ENCODE measurements around the gene ACTR1A.

Gene ACTR1A

DNA sequence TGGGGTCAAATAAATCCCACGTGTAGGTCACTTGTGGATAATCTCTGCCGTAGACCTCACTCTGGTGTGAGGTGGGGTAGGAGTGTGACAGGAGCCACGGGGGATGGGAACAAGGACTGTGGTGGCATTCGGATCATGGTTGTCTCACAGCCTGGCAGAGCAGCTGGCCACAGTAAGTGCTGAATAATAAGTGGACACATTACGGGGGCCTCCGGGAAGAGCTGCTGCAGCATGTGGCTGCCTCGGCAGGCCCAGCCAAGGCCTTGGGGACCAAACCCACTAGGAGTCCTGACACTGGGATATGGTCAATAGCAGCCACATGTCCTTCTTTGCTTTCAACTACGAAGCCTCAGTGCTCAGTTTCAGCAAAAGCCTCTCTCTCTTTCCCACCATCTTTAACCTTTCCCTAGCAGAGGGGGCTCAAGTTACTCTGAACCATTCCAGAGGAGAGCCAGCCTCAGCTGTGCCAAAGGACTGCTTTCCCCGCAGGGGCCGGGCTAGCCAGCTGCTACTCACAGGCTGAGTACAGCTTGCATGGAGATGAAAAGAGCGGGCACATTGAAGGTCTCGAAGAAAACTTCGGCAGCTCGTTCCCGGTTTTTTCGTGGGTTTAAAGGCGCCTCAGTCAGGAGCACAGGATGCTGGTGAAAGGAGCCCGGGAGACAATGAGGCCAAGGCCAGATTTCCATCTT lies 17.3 kb downstream of the ACTR1A start:
- no peak for DNase-seq (ENCODE audit: low read depth in 2 of 2)

DNA sequence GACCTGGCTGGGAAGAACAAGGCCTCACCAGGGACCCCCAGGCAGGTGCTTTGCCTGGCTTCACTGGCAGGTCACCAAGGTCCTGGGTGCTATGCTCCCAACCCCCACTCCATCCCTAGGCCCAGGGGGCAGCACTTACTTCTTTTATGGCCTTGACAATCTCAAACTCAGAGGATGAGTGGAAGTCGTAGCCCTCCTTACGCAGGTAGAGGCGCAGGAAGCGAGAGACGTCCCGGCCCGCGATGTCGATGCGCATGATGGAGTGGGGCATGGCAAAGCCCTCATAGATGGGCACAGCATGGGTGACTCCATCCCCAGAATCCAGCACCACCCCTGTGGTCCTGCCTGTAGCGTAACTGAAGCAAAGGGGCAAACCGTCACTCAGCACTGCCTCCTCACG lies 18.5 kb downstream of the ACTR1A start:
- no peak for DNase-seq (ENCODE audit: low read depth in 2 of 2)

DNA sequence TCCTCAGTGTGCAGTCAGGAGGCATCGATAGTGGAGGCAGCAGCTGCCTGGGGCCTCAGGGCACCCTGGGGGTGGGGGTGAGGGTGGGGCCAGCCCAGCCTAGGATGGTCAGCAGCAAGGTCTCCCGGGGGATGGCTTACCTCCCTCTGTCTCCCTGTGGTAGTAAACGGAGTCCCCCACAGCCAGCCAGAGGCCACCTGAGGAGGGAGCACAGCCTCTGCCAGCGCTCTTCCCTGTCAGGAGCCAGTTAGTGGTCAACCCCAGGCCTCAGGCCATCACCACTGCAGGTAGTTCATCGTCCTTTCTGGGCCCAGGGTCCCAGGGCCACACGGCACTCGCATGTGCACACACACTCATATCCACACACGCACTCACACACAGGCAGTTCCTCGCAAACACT lies 22.1 kb downstream of the ACTR1A start:
- no peak for DNase-seq (ENCODE audit: low read depth in 2 of 2)

DNA sequence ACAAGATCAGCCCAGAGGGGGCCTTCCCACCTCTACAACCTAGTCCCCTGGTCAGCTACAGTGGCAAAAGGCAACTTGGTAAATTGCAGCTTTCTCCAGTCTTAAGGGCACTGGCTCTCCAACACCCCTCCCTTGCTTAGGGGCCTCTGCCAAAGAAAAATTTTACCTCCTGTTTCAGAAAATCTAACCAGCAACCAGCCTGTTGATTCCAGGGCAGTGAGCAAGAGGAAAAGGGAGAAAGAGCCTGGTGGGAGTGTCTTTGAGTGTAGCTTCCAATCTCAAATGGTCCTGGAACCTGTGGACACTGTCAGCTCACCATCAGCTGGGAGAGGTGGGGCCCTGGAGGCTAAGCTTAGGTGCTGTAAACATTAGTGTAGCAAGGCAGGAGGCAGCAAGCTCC lies 22.9 kb downstream of the ACTR1A start:
- no peak for DNase-seq (ENCODE audit: low read depth in 2 of 2)

DNA sequence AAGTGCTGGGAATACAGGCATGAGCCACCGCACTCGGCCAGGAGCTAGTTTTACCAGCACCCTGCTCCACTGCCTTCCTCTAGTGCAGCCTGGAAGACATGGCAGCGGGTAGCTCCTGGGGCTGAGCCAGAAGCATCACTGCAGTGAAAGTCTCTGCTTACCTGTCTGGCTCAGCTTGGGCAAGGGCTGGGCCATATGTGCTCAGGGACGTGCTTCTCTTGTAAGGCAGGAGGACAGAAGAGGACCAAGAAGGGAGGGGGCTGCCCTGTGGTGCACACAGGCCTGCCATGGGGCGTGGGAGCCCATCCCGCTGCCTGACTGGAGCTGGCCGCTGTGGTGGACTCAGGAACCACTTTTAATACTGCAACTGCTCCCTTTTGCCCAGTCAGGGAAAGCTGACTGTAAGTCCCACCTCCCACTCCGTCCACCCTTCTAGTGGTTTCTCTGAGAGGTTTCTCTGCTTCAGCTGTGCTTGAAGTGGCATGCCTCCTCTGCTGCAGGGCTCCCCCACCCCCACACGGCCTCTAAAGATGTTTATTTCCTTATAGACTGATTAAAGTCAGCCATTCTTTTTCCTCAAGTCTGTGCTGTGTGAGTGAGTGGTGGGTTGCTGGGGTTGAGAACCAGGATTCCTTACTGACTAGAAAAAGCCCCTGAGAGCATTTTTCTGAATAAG lies 25.9 kb downstream of the ACTR1A start:
- no peak for DNase-seq (ENCODE audit: low read depth in 2 of 2)

DNA sequence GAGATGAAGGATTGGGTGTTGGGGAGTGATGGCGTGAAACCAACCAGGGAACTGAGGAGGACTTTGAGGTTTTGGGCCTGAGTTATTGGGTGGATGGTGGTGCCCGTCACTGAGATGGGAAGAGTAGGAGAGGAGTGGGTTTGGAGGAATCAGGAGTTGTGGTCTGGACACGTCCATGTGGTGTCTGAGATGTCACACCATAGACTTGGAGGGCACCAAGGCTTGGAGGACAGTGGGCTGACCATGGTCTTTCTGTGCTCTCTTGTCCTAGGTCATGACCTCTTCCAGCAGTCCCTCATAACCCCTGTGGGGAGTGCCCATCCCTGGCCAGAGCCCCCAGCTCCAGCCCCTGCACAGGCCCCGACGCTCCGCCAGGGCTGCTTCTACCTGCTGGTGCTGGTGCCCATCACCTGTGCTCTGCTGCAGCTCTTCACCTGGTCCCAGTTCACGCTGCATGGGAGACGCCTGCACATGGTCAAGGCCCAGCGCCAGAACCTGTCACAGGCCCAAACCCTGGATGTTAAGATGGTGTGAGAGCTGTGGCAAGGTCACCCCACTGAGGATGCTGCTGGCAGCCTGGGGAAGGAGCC lies 27.0 kb downstream of the ACTR1A start:
- DNase-seq (ENCODE audit: low read depth in 2 of 2) = no peak

DNA sequence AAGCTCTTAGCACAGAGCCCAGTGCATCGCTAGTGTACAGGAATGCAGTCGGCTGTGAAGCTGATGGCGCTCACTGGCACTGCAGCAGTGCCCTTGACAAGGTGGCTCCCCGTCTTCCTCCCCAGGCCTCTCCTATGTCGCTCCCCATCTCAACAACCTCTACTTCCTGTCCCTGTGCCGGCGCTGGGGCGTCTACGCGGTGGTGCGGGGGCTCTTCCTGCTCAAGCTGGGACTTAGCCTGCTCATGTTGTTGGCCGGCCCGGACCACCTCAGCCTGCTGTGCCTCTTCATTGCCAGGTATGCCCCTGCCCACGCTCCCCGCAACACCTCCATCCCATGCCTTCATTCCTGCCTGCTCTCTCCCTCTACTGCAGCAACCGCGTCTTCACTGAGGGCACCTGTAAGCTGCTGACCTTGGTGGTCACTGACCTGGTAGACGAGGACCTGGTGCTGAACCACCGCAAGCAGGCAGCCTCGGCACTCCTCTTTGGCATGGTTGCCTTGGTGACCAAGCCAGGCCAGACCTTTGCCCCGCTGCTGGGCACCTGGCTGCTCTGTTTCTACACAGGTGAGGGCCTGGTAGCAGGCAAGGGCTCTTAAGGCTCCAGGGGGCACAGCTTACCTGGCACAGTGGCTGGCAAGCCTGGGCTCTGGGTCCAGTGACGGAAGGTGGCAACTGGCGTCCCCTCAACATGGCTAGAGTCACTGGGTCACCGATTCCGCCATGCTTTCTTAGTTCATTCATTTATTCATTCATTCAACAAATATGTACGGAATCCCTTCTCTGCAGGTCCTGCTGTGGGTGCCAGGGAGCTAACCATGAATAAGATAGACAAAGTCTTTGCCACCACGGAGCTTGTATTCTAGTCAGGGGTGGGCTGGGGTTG lies 28.8 kb downstream of the ACTR1A start:
- DNase-seq (ENCODE audit: low read depth in 2 of 2) = no peak

DNA sequence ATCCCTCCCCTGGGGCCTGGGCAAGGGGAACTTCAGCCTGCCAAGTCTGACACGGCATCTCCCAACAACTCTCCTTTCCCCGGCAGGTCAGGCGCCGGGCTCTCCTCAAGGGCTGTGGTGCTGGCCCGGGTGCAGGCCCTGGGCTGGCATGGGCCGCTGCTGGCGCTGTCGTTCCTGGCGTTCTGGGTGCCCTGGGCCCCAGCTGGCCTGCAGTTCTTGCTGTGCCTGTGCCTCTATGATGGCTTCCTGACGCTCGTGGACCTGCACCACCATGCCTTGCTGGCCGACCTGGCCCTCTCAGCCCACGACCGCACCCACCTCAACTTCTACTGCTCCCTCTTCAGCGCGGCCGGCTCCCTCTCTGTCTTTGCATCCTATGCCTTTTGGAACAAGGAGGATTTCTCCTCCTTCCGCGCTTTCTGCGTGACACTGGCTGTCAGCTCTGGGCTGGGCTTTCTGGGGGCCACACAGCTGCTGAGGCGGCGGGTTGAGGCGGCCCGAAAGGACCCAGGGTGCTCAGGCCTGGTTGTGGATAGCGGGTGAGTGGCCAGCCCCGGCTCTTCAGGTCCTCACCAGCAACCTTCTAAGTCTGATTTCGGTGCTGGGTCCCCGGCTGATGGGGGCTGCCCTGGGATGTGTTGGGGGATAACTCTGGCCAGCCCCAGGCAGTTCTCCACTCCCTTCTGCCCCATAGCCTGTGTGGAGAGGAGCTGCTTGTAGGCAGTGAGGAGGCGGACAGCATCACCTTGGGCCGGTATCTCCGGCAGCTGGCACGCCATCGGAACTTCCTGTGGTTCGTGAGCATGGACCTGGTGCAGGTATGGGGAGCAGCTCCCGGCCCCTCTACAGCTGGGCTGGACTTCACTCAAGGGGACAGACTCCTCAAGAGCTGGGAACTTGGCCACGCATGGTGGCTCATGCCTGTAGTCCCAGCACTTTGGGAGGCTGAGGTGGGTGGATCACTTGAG lies 31.6 kb downstream of the ACTR1A start:
- no peak for DNase-seq (ENCODE audit: low read depth in 2 of 2)

DNA sequence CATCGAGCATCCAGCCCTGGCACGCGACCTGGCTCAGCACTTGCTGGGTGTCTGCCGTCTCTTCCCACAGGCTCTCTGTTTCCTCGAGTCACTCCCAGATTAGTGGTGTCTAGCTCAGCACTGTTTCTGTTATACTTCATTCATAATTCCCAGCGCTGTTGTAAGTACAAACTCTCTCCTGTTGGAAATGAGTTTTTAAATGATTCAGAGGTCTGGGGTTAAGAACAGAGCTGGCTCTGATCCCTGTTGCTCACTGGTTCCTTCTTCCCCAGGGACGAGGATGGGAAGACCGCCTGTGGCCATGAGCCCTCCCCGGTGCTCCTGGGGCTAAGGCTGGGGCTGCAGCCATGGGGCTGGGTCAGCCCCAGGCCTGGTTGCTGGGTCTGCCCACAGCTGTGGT lies 33.8 kb downstream of the ACTR1A start:
- no peak for DNase-seq (ENCODE audit: low read depth in 2 of 2)

DNA sequence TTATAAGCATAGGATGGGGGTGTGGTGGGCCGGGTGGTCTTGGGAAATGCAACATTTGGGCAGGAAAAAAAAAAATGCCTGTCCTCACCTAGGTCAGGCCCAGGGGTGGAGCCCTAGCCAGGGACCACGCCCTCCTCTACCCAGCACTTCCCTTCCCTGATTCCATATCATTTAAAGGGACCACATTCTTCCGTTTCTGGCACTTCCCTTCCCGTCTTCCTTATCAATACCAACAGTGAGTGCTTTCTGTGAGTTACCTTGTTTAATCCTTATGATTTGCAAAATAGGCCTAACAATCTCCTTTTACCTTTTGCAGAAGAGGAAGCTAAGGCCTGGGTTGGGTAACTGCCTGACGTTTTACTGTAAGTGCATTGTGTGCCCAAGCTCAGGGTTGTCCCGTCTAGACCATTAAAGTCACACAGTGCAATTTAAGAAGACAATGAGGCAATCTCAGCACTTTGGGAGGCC lies 34.5 kb downstream of the ACTR1A start:
- DNase-seq (ENCODE audit: low read depth in 2 of 2) = no peak

DNA sequence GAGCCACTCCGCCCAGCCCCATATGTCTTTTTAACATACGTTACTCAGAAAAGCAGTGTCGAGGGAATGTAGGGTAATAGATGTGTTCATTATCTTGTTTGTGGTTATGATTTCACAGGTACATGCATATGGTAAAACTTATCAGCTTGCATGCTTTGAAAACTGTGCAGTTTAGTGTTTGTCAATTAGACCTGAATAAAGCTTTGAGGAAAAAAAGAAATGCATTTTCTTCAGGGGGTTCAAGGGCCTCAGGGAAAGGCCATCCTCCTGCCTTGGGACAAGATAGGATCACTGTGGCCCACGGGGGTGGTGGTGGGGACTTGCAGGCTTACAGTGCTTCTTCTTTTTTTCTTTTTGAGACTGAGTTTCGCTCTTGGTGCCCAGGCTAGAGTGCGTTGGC lies 35.2 kb downstream of the ACTR1A start:
- DNase-seq (ENCODE audit: low read depth in 2 of 2) = no peak

DNA sequence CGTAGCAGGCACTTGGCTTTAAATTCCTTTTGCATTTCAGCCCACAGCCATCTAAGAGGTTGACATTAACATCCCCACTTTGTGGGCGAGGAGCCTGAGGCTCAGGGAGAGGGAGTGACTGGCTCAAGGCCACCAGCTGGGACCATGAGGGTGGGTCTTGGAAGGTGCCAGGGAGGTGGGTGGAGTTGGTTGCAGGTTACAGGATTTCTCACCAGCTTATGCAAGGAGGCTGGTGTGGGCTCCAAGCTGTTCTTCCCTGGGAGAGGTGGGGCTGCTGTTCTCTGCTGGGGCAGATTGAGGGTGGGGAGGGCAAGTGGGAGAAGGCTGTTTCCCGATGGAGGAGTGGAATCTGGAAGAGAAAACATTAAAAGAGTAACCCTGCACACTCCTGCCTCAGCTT lies 37.0 kb downstream of the ACTR1A start:
- no peak for DNase-seq (ENCODE audit: low read depth in 2 of 2)

DNA sequence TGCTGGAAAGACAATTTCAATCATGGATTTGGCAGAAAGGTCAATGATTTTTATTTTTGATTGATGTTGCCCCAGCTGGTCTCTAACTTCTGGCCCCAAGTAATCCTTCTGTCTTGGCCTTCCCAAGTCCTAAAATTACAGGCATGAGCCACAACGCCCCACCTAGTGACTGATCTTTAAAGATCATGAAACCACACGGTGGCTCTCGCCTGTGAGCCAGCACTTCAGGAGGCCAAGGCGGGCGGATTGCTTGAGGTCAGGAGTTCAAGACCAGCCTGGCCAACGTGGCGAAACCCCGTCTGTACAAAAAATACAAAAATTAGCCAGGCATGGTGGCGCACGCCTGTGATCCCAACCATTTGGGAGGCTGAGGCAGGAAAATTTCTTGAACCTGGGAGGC lies 38.5 kb downstream of the ACTR1A start:
- no peak for DNase-seq (ENCODE audit: low read depth in 2 of 2)

DNA sequence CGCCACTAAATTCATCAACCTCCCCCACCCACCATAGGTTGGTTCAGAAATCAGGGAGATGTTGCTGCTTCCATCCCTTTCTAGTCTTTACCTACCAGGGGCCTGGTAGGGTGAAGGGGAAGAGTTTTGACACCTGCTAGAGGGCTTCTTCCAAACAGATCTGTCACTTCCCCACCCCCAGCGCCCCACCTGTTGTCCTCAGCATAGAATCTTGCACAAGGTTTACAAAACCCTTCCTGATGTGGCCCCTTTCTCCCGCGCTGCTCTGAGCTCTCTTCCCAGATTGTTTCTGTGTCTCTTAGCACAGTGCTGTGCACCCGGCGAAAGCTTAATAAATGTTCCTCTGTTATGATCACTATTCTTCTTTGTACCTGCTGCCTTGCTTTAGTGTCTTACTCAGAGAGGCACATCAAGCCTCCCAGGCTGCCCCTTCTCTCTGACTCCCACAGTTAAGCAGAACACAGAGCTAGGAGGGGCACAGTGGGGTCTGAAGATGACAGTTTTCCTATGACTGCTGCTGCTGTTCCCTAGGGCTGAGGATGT lies 39.9 kb downstream of the ACTR1A start:
- DNase-seq (ENCODE audit: low read depth in 2 of 2) = no peak

DNA sequence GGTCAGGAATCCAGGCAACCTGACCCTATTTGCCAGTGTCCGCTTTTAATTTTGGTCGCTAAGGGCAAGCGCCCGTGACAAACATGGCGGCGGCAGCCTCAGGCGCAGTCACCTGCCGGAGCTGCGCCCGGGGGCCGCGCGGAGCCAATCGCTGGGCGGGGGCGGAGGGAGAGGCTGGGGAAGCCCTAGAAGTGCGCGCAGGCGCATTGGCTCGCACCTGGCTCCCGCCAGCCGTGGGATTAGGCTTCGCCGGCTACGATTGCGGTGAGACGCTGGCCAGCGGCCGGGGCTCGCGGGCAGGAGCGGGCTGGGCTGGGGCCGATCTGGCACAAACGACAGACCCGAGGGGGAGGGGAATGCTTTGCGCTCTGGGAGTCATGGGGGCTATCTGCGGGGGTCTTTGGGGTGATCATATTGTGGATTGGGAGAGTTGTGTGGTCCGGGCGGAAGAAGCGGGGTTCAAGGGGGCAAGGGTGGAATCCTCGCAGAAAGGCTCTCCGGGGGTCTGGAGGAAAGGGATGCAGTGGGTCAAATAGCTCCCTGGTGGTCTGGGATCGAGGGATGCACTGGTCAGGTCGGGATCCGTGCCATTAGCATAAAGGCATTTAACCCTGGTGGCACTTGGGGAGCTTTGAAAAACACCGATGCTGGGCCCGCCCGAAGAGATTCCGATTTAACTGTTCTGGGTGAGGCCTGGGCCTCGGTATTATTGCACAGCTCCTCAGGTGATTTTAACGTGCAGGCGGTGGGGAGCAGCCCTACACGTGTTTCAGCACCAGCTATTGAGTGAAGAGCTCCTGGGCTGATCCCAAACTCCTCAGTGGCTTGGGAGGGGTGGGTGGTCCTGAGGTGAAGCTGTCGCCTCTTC lies 41.1 kb downstream of the ACTR1A start:
- peak; percentile 83 to 92 for DNase-seq (ENCODE audit: low read depth in 2 of 2)

DNA sequence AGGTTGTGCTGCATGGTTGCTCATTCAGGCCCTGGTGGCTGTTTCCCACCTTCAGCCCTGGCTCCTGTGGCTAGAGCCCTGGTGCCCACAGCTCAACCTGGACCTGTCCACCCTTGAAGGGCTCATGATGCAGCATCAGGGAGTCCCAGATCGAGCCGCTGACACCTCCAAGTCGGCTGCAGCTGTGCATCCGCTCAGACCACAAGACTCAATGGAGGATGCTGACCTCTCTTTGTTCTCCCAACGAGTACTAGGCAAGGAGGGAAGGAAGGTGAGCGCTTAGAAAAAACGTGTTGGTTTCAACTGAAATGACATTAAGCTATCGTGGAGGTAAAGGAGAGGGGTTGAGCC lies 41.7 kb downstream of the ACTR1A start:
- no peak for DNase-seq (ENCODE audit: low read depth in 2 of 2)

DNA sequence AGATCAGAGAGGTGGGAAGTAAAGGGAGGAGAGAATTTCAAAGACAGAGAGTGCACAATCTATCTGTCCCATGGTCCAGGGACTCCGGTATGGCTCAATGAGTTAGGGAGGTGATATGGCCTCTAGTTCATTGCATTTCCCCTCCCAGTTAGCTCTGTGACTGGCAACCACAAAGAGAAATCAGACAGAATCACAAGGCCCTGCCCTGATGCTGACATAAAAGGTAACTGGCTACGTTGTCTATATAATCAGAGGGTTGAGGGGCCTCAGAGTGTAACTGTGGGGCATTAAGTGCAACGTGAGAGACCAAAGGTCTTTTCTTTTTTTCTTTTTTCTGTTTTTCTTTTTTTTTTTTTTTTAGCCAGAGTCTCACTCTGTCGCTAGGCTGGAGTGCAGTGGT lies 43.9 kb downstream of the ACTR1A start:
- DNase-seq (ENCODE audit: low read depth in 2 of 2) = no peak

DNA sequence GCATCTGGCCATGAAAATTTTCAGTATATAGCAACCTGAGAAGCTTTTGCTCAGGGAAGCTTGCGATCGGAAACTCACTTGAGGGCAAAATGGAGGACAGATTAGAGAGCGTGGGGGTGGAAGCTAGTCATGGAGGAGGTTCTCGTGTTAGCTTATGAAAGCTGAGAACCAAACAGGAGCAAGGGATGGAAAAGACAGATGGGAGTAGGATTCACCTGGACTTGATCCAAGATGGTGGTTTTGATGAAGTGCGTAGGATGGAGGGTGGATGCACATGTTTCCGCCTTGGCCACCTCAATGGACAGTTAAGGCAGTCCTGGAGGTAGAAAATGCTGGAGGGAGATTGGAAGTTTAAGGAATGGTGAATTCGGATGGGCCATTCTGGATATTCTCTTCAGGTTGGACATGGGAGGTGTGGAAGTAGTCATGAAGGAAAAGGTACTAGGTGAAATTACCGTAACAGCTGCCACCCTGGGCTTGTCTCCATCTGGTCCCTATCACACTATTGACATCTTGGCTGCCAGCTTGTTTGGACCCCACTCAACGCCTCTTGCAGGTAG lies 44.8 kb downstream of the ACTR1A start:
- DNase-seq (ENCODE audit: low read depth in 2 of 2) = no peak

DNA sequence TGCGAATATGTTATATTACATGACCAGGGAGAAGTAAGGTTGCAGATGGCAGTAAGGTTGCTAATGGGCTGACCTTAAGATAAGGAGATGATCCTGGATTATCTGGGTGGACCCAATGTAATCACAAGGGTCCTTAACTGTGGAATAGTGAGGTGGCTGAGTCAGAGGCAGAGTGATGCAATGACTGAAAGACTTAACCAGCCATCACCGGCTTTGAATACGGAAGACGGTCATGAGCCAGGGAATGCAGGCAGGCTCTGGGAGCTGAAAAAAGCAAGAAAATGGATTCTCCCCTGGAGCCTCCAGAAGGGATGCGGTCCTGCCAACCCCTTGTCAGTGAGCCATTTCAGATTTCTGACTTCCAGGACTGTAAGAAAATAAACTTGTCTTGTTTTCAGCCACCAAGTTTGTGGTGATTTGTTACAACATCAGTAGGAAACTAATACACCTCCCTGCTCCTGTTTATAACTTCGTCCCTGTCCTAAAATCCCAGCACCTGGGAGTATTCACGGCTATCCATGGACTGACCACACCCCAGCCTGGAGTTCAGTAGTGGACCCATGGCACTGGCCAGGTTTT lies 46.5 kb downstream of the ACTR1A start:
- DNase-seq (ENCODE audit: low read depth in 2 of 2) = no peak

All from stimulated activated CD8-positive, alpha-beta memory T cell treated with anti-CD3 and anti-CD28 coated beads, Interleukin-7, amount 100 ng/mL, for 4 hours (primary cell).